OCI-LY7 (cell line): ENCODE data around the gene DTNB.

Experiments
- CTCF ChIP-seq: fragments of 200-600 bp; sonication (generic); conservative IDR thresholded peaks from 2 replicates; pipeline ENCODE4 v1.5.1; 2014; ENCODE audit warnings: mild to moderate bottlenecking, antibody characterized with exemption, low read length, moderate library complexity, mixed read lengths
- EZH2phosphoT487 ChIP-seq: fragments of 200-600 bp; sonication (generic); IDR thresholded peaks from 2 replicates; pipeline ENCODE4 v1.6.1; 2018; ENCODE audit warnings: low read depth, borderline replicate concordance, mild to moderate bottlenecking, mixed run types, antibody characterized with exemption, low read length, moderate library complexity, mixed read lengths

- TF ChIP-seq CTCF (no peak), EZH2phosphoT487 (no peak)
These were observed 37.4 kb upstream of the DTNB start for GRCh38 chr2:25710750-25711149.
